Ishikawa (cell line): Measurements from ENCODE around the gene C1orf50.

Experiments
- CEBPB ChIP-seq: IDR thresholded peaks from 2 replicates; pipeline ENCODE4 v1.6.1; 2012
- EP300 ChIP-seq: IDR thresholded peaks from 2 replicates; pipeline ENCODE4 v1.6.1; 2012; ENCODE audit warnings: borderline replicate concordance
- RAD21 ChIP-seq: IDR thresholded peaks from 2 replicates; pipeline ENCODE4 v1.6.1; 2012; ENCODE audit warnings: low read depth

DNA sequence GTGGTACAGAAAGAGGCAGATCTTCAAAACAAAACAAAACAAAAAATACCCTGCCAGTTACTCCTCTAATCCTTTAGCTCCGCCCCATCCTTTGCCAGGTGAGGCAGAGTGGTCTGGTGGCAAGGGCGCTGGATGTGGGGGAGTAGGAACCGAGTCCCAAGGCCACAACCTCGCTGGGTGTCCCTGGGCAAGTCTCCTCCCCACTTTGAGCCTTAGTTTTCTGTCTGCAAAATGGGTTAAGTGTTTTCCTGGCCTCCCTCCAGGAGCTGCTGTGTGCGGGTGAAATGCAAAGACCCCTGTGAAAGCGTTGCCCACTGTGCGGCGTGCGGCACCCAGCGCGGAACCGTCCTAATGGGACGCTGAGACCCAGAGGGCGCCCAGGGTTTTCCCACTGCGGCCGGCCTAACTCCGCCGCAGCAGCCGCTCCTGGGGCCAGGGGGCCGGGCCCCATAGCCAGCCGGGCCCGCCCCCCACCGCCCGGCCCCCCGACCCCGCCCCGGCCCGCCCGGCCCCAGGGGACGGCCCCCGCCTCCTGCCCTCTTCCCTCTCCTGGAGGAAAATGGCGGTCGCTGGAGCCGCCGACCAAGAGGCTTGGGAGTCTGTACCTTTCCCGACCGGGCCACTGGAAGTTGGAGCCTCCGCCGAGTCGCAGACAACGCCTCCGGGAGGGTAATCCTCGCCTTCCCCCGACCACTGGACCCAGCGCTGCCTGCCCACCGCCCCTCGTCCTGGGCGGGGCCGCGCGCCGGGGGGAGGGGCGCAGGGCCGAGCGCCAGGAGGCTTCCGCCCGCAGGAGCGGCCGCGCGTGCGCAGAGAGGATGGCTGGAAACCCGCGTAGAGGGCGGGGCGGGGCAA, 49.8 kb downstream of the C1orf50 start, which contains the start of the genes ERMAP and SVBP:
- no peak; the same call in 1 of the 2 replicates for TF ChIP-seq EP300
- TF ChIP-seq CEBPB = no peak
- no peak for TF ChIP-seq RAD21
